ENCODE data around the gene CLTCL1.
A peak's percentile ranks its signal among the peaks of the same experiment; 100 is the strongest.

CLTCL1 gene

DNA sequence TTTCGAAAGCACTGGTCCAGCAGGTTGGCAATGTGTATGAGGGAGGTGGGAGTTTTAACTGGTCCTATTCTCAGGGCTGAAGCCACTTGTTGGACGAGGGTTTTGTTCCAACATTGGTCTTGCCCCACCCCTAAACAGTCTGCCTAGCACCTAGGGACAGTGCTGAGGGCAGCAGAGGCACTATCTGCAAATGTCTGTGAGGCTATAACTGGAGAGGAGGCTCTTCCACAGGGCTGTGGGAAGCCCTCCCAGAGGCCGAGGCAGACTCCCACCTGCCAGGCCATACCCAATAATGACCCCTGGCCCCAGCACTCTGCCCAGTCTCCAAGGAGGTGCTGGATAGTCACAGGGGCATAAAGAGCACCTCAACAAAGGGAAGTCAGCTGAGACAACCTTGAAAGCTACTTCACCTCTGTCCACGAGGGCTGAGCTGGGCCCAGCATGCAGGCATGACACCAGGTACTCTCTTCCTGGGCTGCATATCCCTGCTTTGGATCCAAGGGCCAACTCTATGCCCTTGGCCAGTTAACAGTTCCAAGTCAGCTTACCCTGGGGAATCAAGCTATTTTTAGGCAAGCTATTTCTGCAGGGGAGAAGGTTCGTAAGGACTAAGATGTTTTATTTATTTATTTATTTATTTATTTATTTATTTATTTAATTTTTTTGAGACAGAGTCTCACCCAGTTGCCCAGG lies 72.8 kb downstream of the CLTCL1 start:
- no peak for DNase-seq (ENCODE audit: low read depth in 2 of 2)
- TF ChIP-seq, protein P1, sequence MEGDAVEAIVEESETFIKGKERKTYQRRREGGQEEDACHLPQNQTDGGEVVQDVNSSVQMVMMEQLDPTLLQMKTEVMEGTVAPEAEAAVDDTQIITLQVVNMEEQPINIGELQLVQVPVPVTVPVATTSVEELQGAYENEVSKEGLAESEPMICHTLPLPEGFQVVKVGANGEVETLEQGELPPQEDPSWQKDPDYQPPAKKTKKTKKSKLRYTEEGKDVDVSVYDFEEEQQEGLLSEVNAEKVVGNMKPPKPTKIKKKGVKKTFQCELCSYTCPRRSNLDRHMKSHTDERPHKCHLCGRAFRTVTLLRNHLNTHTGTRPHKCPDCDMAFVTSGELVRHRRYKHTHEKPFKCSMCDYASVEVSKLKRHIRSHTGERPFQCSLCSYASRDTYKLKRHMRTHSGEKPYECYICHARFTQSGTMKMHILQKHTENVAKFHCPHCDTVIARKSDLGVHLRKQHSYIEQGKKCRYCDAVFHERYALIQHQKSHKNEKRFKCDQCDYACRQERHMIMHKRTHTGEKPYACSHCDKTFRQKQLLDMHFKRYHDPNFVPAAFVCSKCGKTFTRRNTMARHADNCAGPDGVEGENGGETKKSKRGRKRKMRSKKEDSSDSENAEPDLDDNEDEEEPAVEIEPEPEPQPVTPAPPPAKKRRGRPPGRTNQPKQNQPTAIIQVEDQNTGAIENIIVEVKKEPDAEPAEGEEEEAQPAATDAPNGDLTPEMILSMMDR (IDR thresholded peaks at IDR 0.05; ENCODE audit: low read depth, low read length): no peak
- no peak overlapping the region for H3K4me3 ChIP-seq (replicated peaks in 1 of 2; ENCODE audit: low read depth in 2 of 2, low read length in 2 of 2)

- H3K4me3 ChIP-seq (replicated peaks in 1 of 2; ENCODE audit: low read depth in 2 of 2, low read length in 2 of 2): no peak overlapping the region
- TF ChIP-seq, protein P1 (IDR thresholded peaks at IDR 0.05; ENCODE audit: low read depth, low read length): no peak
- DNase-seq (ENCODE audit: low read depth in 2 of 2): no peak
Measured at GRCh38 chr22:19216579-19216978, 74.9 kb downstream of the CLTCL1 start.

GRCh38 chr22:19215360-19215759 lies 76.2 kb downstream of the CLTCL1 start:
- no peak overlapping the region for H3K4me3 ChIP-seq (replicated peaks in 1 of 2; ENCODE audit: low read depth in 2 of 2, low read length in 2 of 2)
- DNase-seq (ENCODE audit: low read depth in 2 of 2): no peak
- TF ChIP-seq, protein P1 (IDR thresholded peaks at IDR 0.05; ENCODE audit: low read depth, low read length): no peak

GRCh38 chr22:19214078-19214473 lies 77.4 kb downstream of the CLTCL1 start:
- DNase-seq (ENCODE audit: low read depth in 2 of 2): peak; percentile 5 to 44

GRCh38 chr22:19213442-19214077 lies 78.0 kb downstream of the CLTCL1 start:
- TF ChIP-seq, protein P1 (IDR thresholded peaks at IDR 0.05; ENCODE audit: low read depth, low read length): no peak
- DNase-seq (ENCODE audit: low read depth in 2 of 2): no peak
- H3K4me3 ChIP-seq (replicated peaks in 1 of 2; ENCODE audit: low read depth in 2 of 2, low read length in 2 of 2): no peak overlapping the region

More at GRCh38 chr22:19214078-19214473, 77.4 kb downstream of the CLTCL1 start:
- H3K4me3 ChIP-seq (replicated peaks in 1 of 2; ENCODE audit: low read depth in 2 of 2, low read length in 2 of 2): no peak overlapping the region
- TF ChIP-seq, protein P1 (IDR thresholded peaks at IDR 0.05; ENCODE audit: low read depth, low read length): no peak

DNA sequence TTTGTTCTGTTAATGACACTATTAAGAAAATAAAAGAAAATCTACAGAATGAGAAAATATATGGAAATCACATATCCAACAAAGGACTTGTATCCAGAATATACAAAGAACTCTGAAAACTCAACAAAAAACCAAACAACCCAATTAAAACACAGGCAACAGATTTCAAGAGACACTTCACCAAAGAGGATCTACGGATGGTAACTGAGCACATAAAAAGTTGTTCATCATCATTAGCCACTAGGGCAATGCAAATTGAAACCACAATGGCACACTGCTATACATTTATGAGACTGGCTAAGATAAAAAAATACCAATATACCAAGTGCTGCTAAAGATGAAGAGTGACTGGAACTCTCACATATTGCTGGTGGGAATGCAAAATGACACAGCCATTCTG lies 78.5 kb downstream of the CLTCL1 start:
- DNase-seq (ENCODE audit: low read depth in 2 of 2): no peak
- TF ChIP-seq, protein P1 (IDR thresholded peaks at IDR 0.05; ENCODE audit: low read depth, low read length): no peak
- H3K4me3 ChIP-seq (replicated peaks in 1 of 2; ENCODE audit: low read depth in 2 of 2, low read length in 2 of 2): no peak overlapping the region

Data from cardiac fibroblast (primary cell).